ENCODE results near the gene ANKRD13C. TPM values are rescaled to one million over a fixed set of nuclear protein-coding genes. Genes with fewer than 3 reads are reported as not detected.

Gene ANKRD13C
- total RNA-seq, 1 donor from 2014 or later: 108 TPM

DNA sequence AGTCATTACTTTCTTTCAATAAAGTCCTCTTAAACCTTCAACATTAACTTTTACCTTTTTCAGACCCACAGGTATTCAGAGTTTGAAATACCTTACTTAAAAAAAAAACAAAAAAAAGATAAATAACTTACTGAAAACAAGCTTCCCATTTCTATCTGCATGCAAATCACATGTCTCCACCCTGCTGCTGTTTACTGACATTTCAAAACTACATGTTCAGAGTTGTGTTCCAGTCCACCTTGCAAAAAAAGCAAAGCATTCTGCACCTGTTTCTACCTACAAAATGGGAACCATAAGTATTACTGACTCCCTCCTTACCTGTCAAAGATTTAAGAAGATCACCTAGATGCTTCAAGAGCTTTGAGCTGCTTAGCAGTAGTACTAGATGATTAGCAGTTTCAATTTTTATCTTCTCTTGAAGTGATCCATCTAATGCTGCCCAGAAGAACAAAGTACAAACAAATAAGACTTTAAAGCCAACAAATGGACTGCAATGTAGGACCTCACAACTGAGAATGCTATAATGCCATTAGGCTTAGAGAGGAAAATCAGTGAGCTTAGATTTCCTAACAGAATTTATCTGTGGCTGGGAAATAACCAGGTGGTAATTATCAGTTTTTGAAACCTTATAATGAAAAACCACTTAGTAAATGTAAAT lies 61.2 kb downstream of the ANKRD13C start:
- DNase-seq: no peak

- no peak for DNase-seq
These were observed 64.3 kb downstream of the ANKRD13C start for GRCh38 chr1:70290218-70290617.

GRCh38 chr1:70288166-70288565 lies 66.4 kb downstream of the ANKRD13C start:
- DNase-seq: no peak

DNA sequence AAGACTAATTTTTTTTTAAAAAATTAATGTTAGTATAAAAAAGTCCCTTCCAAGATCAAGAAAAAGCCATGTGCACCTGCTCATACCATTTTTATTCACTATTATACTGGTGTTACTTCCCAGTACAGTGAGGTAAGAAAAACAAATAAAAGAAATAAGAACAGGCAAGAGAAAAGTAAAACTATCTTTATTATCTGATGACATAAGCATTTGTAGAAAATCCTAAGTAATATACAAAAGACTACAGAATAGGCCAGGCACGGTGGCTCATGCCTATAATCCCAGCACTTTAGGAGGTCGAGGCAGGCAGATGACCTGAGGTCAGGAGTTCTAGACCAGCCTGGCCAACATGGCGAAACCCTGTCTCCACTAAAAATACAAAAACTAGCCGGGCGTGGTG lies 68.1 kb downstream of the ANKRD13C start:
- DNase-seq: no peak

DNA sequence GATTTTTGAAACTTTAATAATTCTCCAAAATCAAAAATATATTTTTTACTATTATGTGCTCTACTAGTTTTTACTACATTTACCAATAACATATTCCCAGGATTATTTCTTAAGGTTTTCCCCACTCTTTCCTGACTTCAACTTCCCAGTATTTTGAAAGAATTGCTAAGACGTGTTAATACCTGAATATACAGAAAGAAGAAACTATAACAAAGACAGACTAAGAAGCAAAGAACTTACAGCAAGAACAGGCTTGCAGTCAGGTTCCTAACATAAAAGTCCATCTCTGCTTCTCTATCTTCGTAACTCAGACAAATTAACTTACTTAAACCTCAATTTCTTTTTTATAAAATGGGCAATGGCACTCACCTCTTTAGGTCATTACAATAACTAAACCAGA lies 70.2 kb downstream of the ANKRD13C start:
- DNase-seq: no peak

DNA sequence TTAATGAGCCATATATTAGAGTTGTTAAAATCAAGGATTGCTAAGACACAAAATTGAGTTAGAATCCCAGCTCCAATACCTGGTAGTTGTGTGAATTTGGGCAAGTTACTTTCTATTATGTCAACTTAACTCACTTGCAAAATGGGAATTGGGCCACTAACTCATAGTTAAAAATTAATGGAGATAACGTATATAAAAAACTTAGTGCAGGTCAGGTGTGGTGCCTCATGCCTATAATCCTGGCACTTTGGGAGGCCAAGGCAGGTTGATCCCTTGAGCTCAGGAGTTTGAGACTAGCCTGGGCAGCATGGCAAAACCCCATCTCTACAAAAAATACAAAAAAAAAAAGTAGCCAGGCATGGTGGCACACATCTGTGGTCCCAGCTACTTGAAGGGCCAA lies 75.8 kb downstream of the ANKRD13C start:
- no peak for DNase-seq

DNA sequence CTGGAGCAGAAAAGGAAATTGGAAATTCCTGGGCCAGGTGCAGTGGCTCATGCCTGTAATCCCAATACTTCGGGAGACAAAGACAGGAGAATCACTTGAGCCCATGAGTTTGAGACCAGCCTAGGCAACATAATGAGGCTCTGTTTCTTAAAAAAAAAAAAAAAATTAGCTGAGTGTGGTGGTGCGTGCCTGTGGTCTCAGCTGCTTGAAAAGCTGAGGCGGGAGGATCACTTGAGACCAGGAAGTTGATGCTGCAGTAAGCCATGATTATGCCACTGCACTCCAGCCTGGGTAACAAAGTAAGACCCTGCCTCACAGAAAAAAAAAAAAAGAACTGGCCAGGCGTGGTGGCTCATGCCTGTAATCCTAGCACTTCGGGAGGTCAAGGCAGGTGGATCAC lies 76.6 kb downstream of the ANKRD13C start:
- DNase-seq: no peak

GRCh38 chr1:70265946-70266345 lies 88.6 kb downstream of the ANKRD13C start:
- no peak for DNase-seq

DNA sequence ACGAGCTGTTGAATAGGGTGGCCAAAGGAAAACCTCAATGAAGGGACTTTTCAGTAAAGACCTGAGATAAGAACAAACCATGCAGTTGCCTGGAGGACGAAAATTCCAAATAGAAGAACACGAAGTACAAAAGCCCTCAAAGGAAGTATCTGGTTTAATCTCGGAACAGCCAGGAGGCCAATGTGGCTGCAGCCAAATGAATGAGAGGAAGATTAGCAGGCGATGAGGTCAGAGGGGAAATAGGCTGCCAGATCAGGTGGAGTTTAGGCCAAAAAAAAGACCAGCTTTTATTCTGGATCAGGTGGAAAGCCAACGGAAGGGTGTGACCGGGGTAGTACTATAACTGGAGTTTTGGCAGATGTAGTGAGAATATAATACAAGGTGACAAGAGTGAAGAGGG lies 89.7 kb downstream of the ANKRD13C start:
- DNase-seq: no peak

- DNase-seq: no peak
These were observed 97.9 kb downstream of the ANKRD13C start for GRCh38 chr1:70256664-70257063.

DNA sequence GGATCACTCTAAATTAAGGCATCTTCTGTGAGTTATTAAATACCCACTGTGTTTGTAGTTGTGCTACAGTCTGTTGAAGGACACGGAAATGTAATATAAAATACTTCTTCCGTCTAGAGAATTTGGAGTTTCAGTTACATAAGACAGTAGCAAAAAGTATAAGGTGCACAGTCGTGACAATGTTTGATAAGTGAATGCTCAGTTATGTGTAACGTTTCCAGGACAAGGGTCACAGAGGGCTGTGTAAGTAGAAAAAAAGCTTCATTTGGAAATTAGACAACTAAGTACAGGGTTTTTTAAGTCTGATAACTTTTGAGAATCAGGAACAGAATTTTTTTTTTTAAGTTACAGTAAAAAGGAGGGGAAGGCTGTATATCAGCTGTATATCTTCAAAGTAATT lies 105.8 kb downstream of the ANKRD13C start:
- DNase-seq: no peak

DNA sequence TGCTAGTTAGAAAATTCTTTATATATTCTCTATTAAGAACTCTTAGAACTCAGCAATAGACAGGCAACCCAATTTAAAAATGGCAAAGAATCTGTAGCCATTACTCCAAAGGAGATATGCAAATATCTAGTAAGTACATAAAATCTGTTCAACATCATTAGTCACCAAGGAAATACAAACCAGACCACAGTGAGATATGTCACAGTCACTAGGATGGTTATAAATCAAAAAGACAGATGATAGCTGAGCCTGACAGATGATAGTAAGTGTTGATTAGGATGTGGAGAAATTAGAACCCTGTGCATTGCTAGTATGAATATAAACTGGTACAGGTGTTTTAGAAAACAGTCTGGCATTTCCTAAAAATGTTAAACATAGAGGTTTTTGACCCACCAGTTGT lies 106.8 kb downstream of the ANKRD13C start:
- no peak for DNase-seq

GRCh38 chr1:70247122-70247521 lies 107.4 kb downstream of the ANKRD13C start:
- DNase-seq: no peak

DNA sequence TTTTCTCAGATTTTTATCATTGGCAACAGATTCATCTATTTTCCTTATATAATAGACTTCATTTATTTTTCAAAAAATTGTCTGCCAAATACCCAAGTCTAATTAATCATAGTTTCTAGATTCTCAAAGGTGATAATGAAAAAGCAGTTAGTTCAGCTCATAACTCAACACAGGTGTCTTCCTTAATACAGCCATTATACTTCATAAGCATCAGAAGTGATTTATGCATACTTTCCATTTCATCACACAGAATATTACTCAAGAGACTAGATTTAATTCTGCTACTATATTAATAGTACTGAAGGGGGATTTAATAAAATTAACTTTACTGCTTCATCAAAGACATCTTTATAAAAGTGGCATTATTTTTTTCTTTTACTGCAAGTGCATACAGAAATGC lies 114.6 kb downstream of the ANKRD13C start:
- DNase-seq: no peak

GRCh38 chr1:70234733-70235132 lies 119.8 kb downstream of the ANKRD13C start:
- no peak for DNase-seq

DNA sequence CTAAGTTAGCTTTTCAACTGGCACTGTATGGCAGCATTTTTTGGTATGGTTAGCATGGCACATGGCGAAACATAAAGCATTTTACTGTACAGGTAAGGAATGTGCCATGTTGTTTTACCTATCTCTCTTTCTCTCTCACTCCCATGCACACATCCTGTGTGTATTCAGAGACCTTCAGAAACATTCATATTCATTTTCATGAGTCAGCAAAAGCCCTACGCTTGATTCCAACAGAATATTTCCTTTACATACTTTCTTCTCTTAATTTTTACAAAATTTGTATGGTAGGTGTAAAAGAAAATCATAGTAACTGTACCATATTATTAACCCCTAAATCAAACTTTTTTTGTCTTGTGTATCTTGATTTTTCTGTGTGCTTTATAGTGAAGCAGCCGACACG lies 123.0 kb downstream of the ANKRD13C start:
- no peak for DNase-seq

- no peak for DNase-seq
These were observed 125.9 kb downstream of the ANKRD13C start for GRCh38 chr1:70228670-70229069.

- DNase-seq: no peak
These were observed 127.1 kb downstream of the ANKRD13C start for GRCh38 chr1:70227439-70227838.

DNA sequence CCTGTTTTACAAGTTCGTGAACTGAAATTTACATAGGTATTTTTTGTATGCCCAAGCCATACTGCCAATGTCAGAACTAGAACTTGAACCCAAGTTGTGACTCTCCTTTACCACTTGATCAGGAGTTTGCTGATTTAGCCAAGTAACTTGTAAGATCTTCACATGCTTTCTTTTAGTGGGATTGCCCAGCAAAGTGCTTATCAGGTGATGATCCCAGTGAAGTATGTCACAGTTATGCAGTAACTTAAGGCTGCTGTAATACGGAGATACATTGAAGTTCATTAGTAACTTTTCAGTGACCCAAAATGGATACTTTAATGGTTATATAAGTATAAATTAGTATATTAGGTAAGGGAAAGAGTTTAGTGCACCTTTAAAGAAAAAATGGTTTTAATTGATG lies 129.6 kb downstream of the ANKRD13C start:
- DNase-seq: no peak

DNA sequence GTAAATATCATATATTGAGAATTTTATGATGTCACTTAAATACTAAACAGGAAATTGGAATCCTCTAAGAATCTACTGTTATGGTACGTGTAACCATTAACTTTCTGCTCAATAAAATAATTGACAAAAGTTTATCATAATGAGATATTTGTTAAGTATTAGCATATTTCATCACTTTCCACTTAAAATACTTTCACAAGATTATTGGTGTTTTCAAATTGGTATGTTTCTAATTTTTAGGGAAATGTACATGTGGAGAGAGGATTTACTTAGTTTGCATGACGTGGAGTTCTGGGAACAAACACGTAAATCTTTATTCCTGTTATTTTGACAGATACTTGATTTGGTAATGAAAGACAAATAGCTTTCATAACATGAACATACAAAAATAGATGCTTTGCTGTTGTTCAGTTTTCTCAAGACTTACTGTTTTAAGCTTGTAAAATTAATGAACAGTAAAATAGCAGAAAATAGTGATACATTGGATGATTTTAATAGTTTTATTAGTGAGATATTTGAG lies 131.7 kb downstream of the ANKRD13C start:
- DNase-seq: no peak

DNA sequence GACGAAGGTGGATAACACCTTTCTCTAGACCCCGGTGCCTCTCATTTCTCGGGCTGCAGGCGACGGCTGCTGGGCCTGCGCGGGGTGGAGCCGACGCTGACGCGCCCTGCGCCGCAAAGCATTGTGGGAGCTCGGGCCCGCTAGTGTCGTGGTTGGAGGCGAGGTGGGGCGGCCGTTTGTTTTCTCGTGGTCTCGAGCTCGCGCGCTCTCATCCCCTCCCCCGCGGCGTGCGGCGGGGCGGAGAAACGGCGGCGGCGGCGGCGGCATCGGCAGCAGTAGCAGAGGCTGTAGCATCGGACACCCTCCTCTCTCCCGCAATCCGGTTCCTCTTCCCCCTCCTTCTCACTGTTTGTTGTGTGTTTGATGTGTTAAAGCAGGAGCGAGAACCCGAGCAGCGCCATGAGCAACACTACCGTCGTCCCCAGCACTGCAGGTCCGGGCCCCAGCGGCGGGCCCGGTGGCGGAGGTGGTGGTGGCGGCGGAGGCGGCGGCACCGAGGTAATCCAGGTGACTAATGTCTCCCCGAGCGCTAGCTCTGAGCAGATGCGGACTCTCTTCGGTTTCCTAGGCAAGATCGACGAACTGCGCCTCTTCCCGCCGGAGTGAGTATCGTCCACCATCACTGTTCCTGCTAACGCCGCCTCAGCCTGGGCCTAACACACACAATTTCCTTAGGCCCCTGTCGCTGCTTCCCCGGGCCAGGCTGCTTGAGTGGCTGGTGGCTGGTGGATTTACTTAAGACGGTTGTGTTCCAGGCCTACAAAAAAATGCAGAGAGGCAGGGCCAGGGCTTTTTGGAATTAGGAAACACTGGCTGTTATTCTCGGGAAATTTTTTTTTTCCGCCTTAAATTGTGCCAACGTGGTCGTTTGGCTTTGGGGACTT lies 133.0 kb downstream of the ANKRD13C start, which contains the start of gene SRSF11:
SRSF11 (plus strand) TSS at position 143 of the 884 bp plus-strand sequence; CDS start at position 400, 257 bp downstream.
- DNase-seq: peak; percentile 89

DNA sequence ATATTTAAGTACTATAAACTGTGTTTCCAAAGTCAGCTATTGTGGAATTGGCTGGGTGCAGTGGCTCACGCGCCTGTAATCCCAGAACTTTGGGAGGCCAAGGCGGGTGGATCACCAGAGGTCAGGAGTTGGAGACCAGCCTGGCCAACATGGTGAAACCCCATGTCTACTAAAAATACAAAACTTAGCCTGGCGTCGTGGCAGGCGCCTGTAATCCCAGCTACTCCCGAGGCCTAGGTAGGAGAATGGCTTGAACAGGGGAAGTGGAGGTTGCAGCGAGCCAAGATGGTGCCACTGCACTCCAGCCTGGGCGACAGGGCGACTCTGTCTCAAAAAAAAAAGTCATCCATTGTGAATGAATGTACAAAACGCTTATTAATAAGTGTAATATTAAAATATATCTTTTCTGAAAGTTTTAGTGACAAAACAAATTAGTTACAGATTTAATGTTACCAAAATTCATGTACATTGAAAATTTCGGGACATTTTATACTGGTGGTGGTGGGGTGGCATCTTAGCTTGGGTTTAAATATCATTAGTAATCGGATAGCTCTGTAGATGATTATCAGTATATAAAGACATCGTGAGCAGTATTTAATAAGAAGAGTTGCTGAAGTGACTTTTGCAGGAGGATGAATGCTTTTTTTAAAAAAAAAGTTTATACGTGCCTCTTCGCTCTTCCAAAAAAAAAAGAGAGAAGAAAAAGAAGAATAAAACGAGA lies 133.8 kb downstream of the ANKRD13C start:
- DNase-seq: no peak

DNA sequence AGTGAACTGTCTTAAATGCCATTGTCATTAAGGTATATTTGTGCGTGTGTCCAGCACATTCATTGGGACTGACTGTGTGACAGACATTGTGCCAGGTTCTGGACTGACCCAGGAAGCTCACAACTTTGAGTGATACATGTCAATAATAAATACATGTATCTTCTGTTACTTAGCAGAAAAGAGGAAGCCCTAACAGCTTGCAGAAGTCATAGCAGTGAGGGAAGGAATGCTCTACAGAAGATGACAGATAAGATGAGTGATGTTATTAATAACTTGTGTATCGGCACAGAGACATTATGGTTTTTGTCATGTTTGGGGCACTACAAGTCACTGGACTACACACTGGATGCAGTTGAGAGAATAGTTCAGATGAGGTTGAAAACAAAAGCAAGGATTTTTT lies 134.5 kb downstream of the ANKRD13C start:
- DNase-seq: no peak
